ENCODE measurements around the gene CDK9.
"Not testable (repeated sequence)": the region's sequence is repeated elsewhere in the genome, so short reads cannot be mapped to it uniquely, and the experiment has no call there.

CDK9 gene

DNA sequence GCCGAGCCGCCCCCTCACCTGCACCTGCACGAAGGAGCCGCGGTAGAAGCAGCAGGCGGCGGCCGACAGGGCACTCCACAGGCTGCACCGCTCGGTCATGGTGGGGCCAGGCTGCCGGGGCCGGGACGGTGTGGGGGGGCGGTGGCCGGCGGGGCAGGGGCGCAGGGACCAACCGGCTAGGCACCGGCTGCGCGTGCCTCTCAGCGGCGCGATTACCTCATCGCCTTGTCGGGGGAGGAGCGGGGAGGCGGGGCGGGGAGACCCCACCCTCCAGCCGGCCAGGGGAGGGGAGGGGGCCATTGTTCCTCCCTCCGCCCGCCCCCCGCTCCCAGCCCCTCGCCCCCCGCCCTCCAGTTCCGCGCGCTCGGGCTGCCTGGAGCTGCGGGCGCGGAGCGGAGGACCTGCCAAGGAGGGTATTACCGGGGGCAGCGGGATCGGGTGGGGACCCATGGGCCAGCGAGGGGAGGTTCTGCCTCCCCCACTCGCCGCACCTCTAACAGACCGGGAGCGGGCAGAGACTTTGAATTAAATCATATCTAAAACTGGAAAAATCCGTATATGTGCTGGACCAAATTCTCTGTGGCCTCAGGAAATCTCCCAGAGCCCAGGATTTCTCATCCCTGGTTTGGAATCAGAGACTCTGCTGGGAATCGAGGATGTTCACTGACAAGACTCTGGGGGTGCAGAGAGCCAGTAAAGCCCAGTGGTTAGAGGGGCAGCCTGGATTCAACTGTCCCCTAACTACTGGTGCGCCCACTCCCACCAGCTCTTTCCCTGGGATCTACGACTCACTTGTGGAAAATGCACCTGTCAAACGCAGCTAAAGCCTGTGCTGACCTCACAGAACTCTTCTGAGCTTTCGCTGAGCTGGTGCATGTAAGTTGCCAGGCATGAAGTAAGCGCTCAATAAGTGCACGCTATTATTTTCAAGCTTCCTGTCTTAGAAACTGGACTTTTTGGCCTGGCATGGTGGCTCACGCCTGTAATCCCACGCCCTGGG lies 30.5 kb upstream of the CDK9 start:
- Histone ChIP-seq H3K36me3 (ENCODE audit: insufficient read depth, insufficient read length, low read length) (peaks cover 8% of the 10 kb centered on the region), H3K27me3 (ENCODE audit: insufficient read depth, insufficient read length) (peaks cover 52% of the 10 kb centered on the region), H3K4me3 (ENCODE audit: insufficient read length, low read depth) (peak overlapping the region; percentile 69), H3K9ac (ENCODE audit: insufficient read length, low read depth) (peak overlapping the region; percentile 64), H3K4me1 (ENCODE audit: insufficient read depth, insufficient read length) (peaks cover 10% of the 10 kb centered on the region), H3K9me3 (ENCODE audit: insufficient read depth, low read length) (no peaks in the 10 kb centered on the region)
- no peak for TF ChIP-seq ZNF274 (IDR thresholded peaks at IDR 0.05; ENCODE audit: low read depth, low read length)
- no peak for TF ChIP-seq YY1 (IDR thresholded peaks at IDR 0.05; ENCODE audit: insufficient read depth, insufficient read length)
- no peak for TF ChIP-seq SUZ12 (IDR thresholded peaks at IDR 0.05; ENCODE audit: extremely low read depth, insufficient read depth, insufficient read length)
- DNase-seq (ENCODE audit: low read depth, low spot score): no peak

DNA sequence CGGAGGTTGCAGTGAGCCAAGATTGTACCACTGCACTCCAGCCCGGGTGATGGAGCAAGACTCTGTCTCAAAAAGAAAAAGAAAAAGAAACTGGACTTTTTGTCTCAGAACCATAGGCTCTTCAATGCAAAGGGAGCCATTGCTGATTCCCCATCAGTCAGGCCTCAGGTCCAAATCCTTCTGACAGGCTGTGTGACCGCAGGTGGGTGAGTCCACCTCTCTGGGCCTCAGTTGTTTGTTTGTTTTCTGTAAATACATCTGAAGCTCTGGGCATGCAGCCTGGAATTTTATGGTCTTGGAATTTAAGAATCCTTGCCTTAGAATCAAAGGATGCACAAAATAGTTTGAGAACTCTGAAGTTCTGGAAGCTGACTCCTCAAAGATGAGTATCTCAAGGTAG lies 29.6 kb upstream of the CDK9 start:
- H3K4me1 ChIP-seq (ENCODE audit: insufficient read depth, insufficient read length): peaks cover 10% of the 10 kb centered on the region
- no peak overlapping the region for H3K4me3 ChIP-seq (ENCODE audit: insufficient read length, low read depth)
- no peak overlapping the region for H3K9ac ChIP-seq (ENCODE audit: insufficient read length, low read depth)
- no peaks in the 10 kb centered on the region for H3K9me3 ChIP-seq (ENCODE audit: insufficient read depth, low read length)
- TF ChIP-seq ZNF274 (IDR thresholded peaks at IDR 0.05; ENCODE audit: low read depth, low read length) (no peak), YY1 (IDR thresholded peaks at IDR 0.05; ENCODE audit: insufficient read depth, insufficient read length) (no peak)
- no peak for DNase-seq (ENCODE audit: low read depth, low spot score)
- peaks cover 50% of the 10 kb centered on the region for H3K27me3 ChIP-seq (ENCODE audit: insufficient read depth, insufficient read length)
- H3K36me3 ChIP-seq (ENCODE audit: insufficient read depth, insufficient read length, low read length): no peaks in the 10 kb centered on the region

DNA sequence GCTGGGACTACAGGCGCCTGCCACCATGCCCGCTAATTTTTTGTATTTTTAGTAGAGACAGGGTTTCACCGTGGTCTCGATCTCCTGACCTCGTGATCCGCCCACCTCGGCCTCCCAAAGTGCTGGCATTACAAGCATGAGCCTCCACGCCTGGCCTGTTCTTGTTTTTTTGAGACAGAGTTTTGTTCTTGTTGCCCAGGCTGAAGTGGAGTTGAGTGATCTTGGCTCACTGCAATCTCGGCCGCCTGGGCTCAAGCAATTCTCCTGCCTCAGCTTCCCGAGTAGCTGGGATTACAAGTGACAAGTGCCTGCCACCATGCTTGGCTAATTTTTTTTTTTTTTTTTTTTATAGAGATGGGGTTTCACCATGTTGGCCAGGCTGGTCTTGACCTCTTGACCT lies 29.1 kb upstream of the CDK9 start:
- not testable (repeated sequence) for DNase-seq (ENCODE audit: low read depth, low spot score); H3K36me3 ChIP-seq (ENCODE audit: insufficient read depth, insufficient read length, low read length); H3K9ac ChIP-seq (ENCODE audit: insufficient read length, low read depth); H3K9me3 ChIP-seq (ENCODE audit: insufficient read depth, low read length); H3K4me3 ChIP-seq (ENCODE audit: insufficient read length, low read depth)
- H3K4me1 ChIP-seq (ENCODE audit: insufficient read depth, insufficient read length): peaks cover 14% of the 10 kb centered on the region
- H3K27me3 ChIP-seq (ENCODE audit: insufficient read depth, insufficient read length): peaks cover 46% of the 10 kb centered on the region

DNA sequence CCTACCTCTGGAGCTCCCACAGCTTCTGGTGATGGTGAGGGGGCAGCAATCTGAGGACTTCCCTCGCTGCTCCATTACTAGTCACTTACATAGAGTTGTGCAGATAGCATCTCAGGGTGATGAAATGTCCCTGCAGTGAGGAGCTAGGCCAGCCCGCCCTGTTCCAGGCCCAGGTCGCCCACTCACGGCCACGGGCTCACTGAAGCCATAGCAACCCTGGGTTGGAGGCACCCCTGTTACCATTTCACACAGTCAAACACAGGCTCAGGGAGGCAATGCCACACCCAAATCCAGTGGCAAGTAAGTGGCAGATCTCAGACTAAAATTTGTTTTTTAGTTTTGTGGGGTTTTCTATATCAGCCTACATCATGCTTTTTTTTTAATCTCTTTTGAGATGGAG lies 27.0 kb upstream of the CDK9 start:
- Histone ChIP-seq H3K9ac (ENCODE audit: insufficient read length, low read depth) (no peak overlapping the region), H3K9me3 (ENCODE audit: insufficient read depth, low read length) (no peaks in the 10 kb centered on the region), H3K4me1 (ENCODE audit: insufficient read depth, insufficient read length) (peaks cover 18% of the 10 kb centered on the region), H3K27me3 (ENCODE audit: insufficient read depth, insufficient read length) (peaks cover 25% of the 10 kb centered on the region), H3K4me3 (ENCODE audit: insufficient read length, low read depth) (no peak overlapping the region), H3K36me3 (ENCODE audit: insufficient read depth, insufficient read length, low read length) (no peaks in the 10 kb centered on the region)
- no peak for DNase-seq (ENCODE audit: low read depth, low spot score)
- TF ChIP-seq YY1 (IDR thresholded peaks at IDR 0.05; ENCODE audit: insufficient read depth, insufficient read length) (no peak), ZNF274 (IDR thresholded peaks at IDR 0.05; ENCODE audit: low read depth, low read length) (no peak), SUZ12 (IDR thresholded peaks at IDR 0.05; ENCODE audit: extremely low read depth, insufficient read depth, insufficient read length) (no peak)

DNA sequence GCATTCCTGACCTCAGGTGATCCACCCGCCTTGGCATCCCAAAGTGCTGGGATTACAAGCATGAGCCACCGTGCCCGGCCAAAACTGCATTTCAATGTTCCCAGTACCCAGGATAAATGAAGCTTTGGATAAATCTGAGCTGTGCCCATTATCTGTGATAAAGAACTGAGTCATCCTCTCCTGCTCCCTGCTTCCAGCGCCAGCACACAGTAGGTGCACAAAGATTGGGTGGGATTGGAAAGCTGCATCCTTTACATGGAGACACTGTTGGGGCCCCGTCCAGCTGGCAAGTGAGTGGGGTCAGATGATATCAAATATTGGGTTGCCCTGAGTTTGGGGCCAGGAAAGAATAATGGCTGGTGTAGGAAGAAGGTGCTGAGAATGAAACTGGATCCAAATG lies 24.8 kb upstream of the CDK9 start:
- DNase-seq (ENCODE audit: low read depth, low spot score): no peak
- TF ChIP-seq ZNF274 (IDR thresholded peaks at IDR 0.05; ENCODE audit: low read depth, low read length) (no peak), SUZ12 (IDR thresholded peaks at IDR 0.05; ENCODE audit: extremely low read depth, insufficient read depth, insufficient read length) (no peak), YY1 (IDR thresholded peaks at IDR 0.05; ENCODE audit: insufficient read depth, insufficient read length) (no peak)
- Histone ChIP-seq H3K9me3 (ENCODE audit: insufficient read depth, low read length) (no peaks in the 10 kb centered on the region), H3K36me3 (ENCODE audit: insufficient read depth, insufficient read length, low read length) (no peaks in the 10 kb centered on the region), H3K27me3 (ENCODE audit: insufficient read depth, insufficient read length) (peaks cover 5% of the 10 kb centered on the region), H3K4me1 (ENCODE audit: insufficient read depth, insufficient read length) (peaks cover 15% of the 10 kb centered on the region), H3K4me3 (ENCODE audit: insufficient read length, low read depth) (no peak overlapping the region), H3K9ac (ENCODE audit: insufficient read length, low read depth) (no peak overlapping the region)

DNA sequence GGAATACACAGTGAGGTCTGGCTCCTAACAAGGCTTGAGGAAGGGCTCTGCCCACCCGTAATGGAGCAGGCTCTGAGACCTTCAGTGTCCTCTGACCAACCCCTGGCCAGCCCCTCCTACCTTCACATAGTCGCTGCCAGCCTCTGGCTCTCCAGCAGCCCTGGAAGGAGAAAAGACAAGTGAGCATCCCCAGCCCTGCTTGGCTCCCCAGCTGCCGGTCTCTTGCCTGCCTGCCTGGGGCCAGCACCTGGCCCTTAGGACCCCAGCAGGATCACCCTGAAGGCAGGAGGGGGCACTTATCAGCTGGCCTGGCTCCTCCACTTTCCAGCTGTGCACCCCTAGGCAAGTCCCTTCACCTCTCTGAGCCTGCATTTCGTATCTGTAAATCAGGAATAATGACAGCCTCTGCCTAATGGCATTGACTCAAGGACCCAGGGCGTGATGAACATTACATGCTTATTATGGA lies 24.3 kb upstream of the CDK9 start:
- H3K9ac ChIP-seq (ENCODE audit: insufficient read length, low read depth): no peak overlapping the region
- no peak for TF ChIP-seq YY1 (IDR thresholded peaks at IDR 0.05; ENCODE audit: insufficient read depth, insufficient read length)
- TF ChIP-seq ZNF274 (IDR thresholded peaks at IDR 0.05; ENCODE audit: low read depth, low read length): no peak
- no peak for TF ChIP-seq SUZ12 (IDR thresholded peaks at IDR 0.05; ENCODE audit: extremely low read depth, insufficient read depth, insufficient read length)
- DNase-seq (ENCODE audit: low read depth, low spot score): no peak

DNA sequence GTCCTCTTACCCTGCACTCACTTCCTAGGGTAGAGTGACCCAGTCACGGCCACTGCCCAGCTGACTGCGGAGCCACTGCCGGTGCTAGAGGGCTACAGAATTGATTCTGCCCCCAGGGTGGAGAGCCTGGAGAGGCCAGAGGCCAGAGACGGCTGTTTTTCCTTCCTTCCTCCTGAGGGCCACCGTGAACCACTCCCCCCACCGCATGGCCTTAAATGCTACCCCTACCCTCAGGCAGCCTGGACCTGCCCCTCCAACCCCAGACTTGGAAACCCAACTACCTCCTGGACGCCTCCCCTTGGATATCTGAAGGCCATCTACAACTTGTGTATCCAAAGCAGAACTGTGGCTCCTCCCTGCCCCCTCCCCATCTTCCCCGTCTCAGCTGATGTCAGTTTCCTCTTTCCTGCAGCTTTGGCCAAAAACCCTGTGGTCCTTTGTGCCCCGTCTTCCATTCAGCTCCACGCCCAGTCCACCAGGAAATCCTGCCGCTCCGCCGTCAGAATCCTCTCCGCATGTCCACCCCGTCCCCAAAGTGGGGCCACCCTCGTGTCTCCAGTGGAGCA lies 23.6 kb upstream of the CDK9 start:
- Histone ChIP-seq H3K9ac (ENCODE audit: insufficient read length, low read depth) (peak overlapping the region; percentile 13), H3K27me3 (ENCODE audit: insufficient read depth, insufficient read length) (no peaks in the 10 kb centered on the region), H3K9me3 (ENCODE audit: insufficient read depth, low read length) (no peaks in the 10 kb centered on the region), H3K36me3 (ENCODE audit: insufficient read depth, insufficient read length, low read length) (peaks cover 3% of the 10 kb centered on the region), H3K4me3 (ENCODE audit: insufficient read length, low read depth) (no peak overlapping the region), H3K4me1 (ENCODE audit: insufficient read depth, insufficient read length) (peaks cover 18% of the 10 kb centered on the region)
- no peak for DNase-seq (ENCODE audit: low read depth, low spot score)
- TF ChIP-seq ZNF274 (IDR thresholded peaks at IDR 0.05; ENCODE audit: low read depth, low read length) (no peak), YY1 (IDR thresholded peaks at IDR 0.05; ENCODE audit: insufficient read depth, insufficient read length) (no peak), SUZ12 (IDR thresholded peaks at IDR 0.05; ENCODE audit: extremely low read depth, insufficient read depth, insufficient read length) (no peak)

More for the DNA sequence above, 24.3 kb upstream of the CDK9 start:
- no peaks in the 10 kb centered on the region for H3K36me3 ChIP-seq (ENCODE audit: insufficient read depth, insufficient read length, low read length)
- no peak overlapping the region for H3K4me3 ChIP-seq (ENCODE audit: insufficient read length, low read depth)
- H3K27me3 ChIP-seq (ENCODE audit: insufficient read depth, insufficient read length): no peaks in the 10 kb centered on the region
- no peaks in the 10 kb centered on the region for H3K9me3 ChIP-seq (ENCODE audit: insufficient read depth, low read length)
- H3K4me1 ChIP-seq (ENCODE audit: insufficient read depth, insufficient read length): peaks cover 15% of the 10 kb centered on the region
